Ovary (tissue), 9 donors: ENCODE results near the gene COL25A1. TPM values are rescaled to one million over a fixed set of nuclear protein-coding genes. Genes with fewer than 3 reads are reported as not detected.
"Not testable (repeated sequence)": the region's sequence is repeated elsewhere in the genome, so short reads cannot be mapped to it uniquely, and the experiment has no call there.

Source experiments
- DNase-seq, 5 donors: peaks; one replicate each; pipeline ENCODE4 v3.0.0-alpha.2; 2019 to 2020
- H3K27ac ChIP-seq, 2 donors: fragments of 200-600 bp; one replicate each; pipeline versions ENCODE4 v1.5.1 to v1.8.0; 2019 to 2022
- H3K27me3 ChIP-seq: fragments of 200-600 bp; one replicate; pipeline ENCODE4 v1.8.0; 2022
- H3K36me3 ChIP-seq: fragments of 200-600 bp; sonication (generic); one replicate; pipeline ENCODE4 v1.5.1; 2019
- H3K4me1 ChIP-seq: one replicate; pipeline ENCODE4 v1.8.1; 2013; ENCODE audit warnings: mild to moderate bottlenecking, moderate library complexity; ENCODE audit not compliant: insufficient read depth
- H3K4me3 ChIP-seq: fragments of 200-600 bp; sonication (generic); one replicate; pipeline ENCODE4 v1.5.1; 2017
- H3K9me3 ChIP-seq, 2 donors: fragments of 200-600 bp in 1 of 2; sonication (generic) in 1 of 2; one replicate each; pipeline versions ENCODE4 v1.5.1 to v1.8.1; 2013 to 2019; ENCODE audit warnings: mild to moderate bottlenecking in 1 of 2, moderate library complexity in 1 of 2
- CTCF ChIP-seq, 3 donors: fragments of 450-650 bp in 2 of 3; fragments of 200-600 bp in 1 of 3; IDR thresholded peaks; one replicate each; pipeline versions ENCODE4 v1.5.1 to v1.8.0; 2016 to 2022; ENCODE audit warnings: antibody characterized with exemption in 3 of 3, mild to moderate bottlenecking in 1 of 3
- EP300 ChIP-seq: sonication (generic); formaldehyde crosslinking; IDR thresholded peaks from one replicate; pipeline ENCODE4 v1.6.1; 2017; ENCODE audit warnings: antibody characterized with exemption
- POLR2A ChIP-seq: fragments of 450-650 bp; IDR thresholded peaks from one replicate; pipeline ENCODE4 v1.6.1; 2017; ENCODE audit warnings: antibody characterized with exemption, mild to moderate bottlenecking, moderate library complexity
- WGBS, 3 donors: extraction: QIAGEN DNeasy Blood & Tissue Kit in 1 of 3; methylation state at CpG; one replicate each; pipeline versions ENCODE4 v1.1.5 to v1.1.7; 2013 to 2017; 5-methylcytosine and 5-hydroxymethylcytosine counted together
- intact Hi-C, 4 donors: fragments of 100-400 bp; cut with DNase I; formaldehyde crosslinking; loops; one replicate each; pipeline versions ENCODE4 v1.11.0 to v1.15.1; 2022 to 2023
- polyA plus RNA-seq, 2 donors: library from polyadenylated mRNA; stranded (reverse); fragments of 200-250 nt in 1 of 2; fragments of 350-450 nt in 1 of 2; fragmentation: Illumina TruSeq in 1 of 2; extraction: RNeasy Lipid Tissue Mini Kit (QIAGEN cat#74804) in 1 of 2; gene quantifications; one replicate each; pipeline ENCODE4 v1.2.3, GENCODE V29; 2013 to 2014
- total RNA-seq, 7 donors: library from RNA; depleted of rRNA in 2 of 7; stranded (reverse); fragments of >200 nt in 2 of 7; fragmentation: NEBNext Ultra II Directional in 3 of 7; extraction: Animal tissue kit (Norgen Biotek cat#: 25700) in 3 of 7; gene quantifications; one replicate each; pipeline versions ENCODE4 v1.1.0 to v1.2.4, GENCODE V29; 2016 to 2023
- donor health status: DM: no; HTN: no; CAD: no; lungs with moderate emphysema.
- donor health status: DM: no; HTN: no; CAD: no.
- donor health status: Bipolar disorder and iron deficiency.
- donor health status: DM: yes; HTN: yes; CAD: no.
- donor health status: DM: no; HTN: no; CAD: no.
- donor health status: DM: yes; HTN: yes; CAD: no.

Gene COL25A1
- total and polyA plus RNA-seq, 9 donors: 0.25 to 3.2 (median 0.77) TPM

- 77 to 83% (median 78%) methylated on average over 1 of the region's 1 CpG for WGBS, 3 donors
- Histone ChIP-seq H3K27ac (no peak overlapping the region), H3K4me1 (no peaks in the 10 kb centered on the region), H3K4me3 (no peak overlapping the region), H3K27me3 (no peaks in the 10 kb centered on the region), H3K36me3 (no peaks in the 10 kb centered on the region), H3K9me3 (no peaks in the 10 kb centered on the region)
- TF ChIP-seq POLR2A: no peak
- no peak for TF ChIP-seq CTCF (IDR thresholded peaks at IDR 0.05)
- TF ChIP-seq EP300: no peak
- no peak for DNase-seq
- intact Hi-C loops: no loop called here
Measured at GRCh38 chr4:108874806-108875205, 427.7 kb downstream of the COL25A1 start.

- H3K36me3 ChIP-seq, DNase-seq, H3K4me1 ChIP-seq, H3K9me3 ChIP-seq, H3K27ac ChIP-seq, H3K27me3 ChIP-seq, H3K4me3 ChIP-seq, intact Hi-C loops: not testable (repeated sequence)
- 93 to 97% (median 96%) methylated on average over 9 of the region's 9 CpGs for WGBS, 3 donors
Measured at GRCh38 chr4:108869970-108870369, 432.5 kb downstream of the COL25A1 start.

- no peak overlapping the region for H3K4me3 ChIP-seq
- H3K27ac ChIP-seq: no peak overlapping the region
- 93 to 97% (median 94%) methylated on average over 1 of the region's 1 CpG for WGBS, 3 donors
- no peaks in the 10 kb centered on the region for H3K4me1 ChIP-seq
- H3K27me3 ChIP-seq: no peaks in the 10 kb centered on the region
- no peaks in the 10 kb centered on the region for H3K9me3 ChIP-seq
- no peaks in the 10 kb centered on the region for H3K36me3 ChIP-seq
- no peak for DNase-seq
- TF ChIP-seq CTCF (IDR thresholded peaks at IDR 0.05): no peak
- TF ChIP-seq EP300: no peak
- TF ChIP-seq POLR2A: no peak
- intact Hi-C loops: no loop called here
Measured at GRCh38 chr4:108868606-108869227, 433.7 kb downstream of the COL25A1 start.

DNA sequence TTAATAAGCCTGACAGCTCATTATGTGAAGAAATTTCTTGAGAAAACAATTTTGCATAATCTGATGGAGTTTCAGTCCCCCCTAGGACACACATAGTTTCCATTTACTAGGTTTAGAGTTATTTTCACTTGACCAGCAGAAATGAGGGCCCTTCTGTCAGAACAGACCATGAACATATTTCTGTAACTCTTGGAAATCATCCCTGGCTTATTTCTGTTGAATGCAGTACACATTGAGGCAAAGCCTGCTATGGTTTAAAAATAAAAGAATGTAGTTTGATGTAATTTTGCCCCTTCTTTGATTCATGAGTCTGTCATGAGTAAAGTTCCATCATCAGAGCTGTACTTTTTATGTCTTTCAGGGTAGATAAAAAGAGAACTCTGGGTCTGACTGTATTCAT, 435.0 kb downstream of the COL25A1 start:
- H3K9me3 ChIP-seq: no peaks in the 10 kb centered on the region
- intact Hi-C loops: no loop called here
- TF ChIP-seq POLR2A (no peak), CTCF (IDR thresholded peaks at IDR 0.05) (no peak), EP300 (no peak)
- no peak for DNase-seq
- H3K4me3 ChIP-seq: no peak overlapping the region
- no peaks in the 10 kb centered on the region for H3K27me3 ChIP-seq
- no peak overlapping the region for H3K27ac ChIP-seq
- no peaks in the 10 kb centered on the region for H3K36me3 ChIP-seq
- no peaks in the 10 kb centered on the region for H3K4me1 ChIP-seq

- Histone ChIP-seq H3K9me3 (no peaks in the 10 kb centered on the region), H3K4me1 (no peaks in the 10 kb centered on the region), H3K36me3 (no peaks in the 10 kb centered on the region), H3K27me3 (no peaks in the 10 kb centered on the region), H3K4me3 (no peak overlapping the region), H3K27ac (no peak overlapping the region)
- no peak for DNase-seq
- WGBS, 3 donors: 56 to 60% (median 57%) methylated on average over 2 of the region's 2 CpGs
- TF ChIP-seq EP300: no peak
- no peak for TF ChIP-seq POLR2A
- no peak for TF ChIP-seq CTCF (IDR thresholded peaks at IDR 0.05)
- intact Hi-C loops: no loop called here
Measured at GRCh38 chr4:108861334-108861733, 441.1 kb downstream of the COL25A1 start.
